Measurements from ENCODE around the gene ESYT1.

ESYT1 gene

DNA sequence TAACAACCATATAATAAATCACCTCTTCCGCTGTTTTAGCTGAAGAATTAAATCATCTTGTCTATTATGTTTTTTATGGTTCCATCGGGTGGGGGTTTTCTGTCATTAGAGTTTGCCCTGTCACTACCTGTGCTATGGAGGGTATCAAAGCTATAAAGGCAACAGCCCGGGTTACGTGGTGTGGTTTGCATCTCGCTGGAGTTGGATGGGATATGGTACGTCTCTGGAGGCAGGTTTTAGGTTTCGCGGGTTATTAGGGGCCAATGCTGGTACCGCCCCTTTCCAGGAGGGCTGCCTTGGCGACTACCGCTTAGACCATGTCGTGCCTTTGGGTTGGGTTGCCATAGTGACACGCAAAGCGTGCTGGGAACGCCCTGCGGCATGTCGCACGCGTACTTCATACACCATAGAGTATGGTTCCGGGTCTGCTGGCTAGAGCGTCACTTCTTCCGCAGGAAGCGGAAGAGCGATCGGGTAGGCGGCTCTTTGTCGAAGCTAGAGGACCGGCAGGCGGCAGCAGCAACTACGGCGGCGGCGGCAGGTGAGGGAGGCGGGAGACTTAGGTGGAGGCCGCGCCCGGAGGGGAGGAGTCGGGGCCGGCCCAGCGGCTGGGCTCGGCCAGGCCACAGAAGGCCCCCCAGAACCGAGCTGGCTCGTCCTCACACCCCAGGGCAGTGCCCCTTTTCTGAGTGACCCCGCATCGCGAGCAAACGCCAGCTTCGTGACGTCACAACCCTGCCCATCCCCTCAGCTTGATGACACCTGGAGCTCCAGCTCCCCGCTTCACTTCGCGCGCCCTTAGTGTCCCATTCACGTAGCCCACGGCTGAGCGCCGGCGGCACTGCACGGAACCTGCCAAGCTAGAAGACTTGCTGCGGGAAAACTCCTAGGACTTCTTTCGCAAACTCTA, 10.0 kb upstream of the ESYT1 start, which contains the start of gene ZC3H10 (continued):
- TF ChIP-seq ZNF76 (tag by site-specific recombination; IDR thresholded peaks at IDR 0.05; ENCODE audit: borderline replicate concordance, low read depth): peak; percentile 97
- no peak for TF ChIP-seq ZNF266 (tag by site-specific recombination; IDR thresholded peaks at IDR 0.05; ENCODE audit: low read depth)
- TF ChIP-seq ZNF174 (tag by site-specific recombination; IDR thresholded peaks at IDR 0.05): no peak
- no peak for TF ChIP-seq ZNF837 (tag by site-specific recombination; IDR thresholded peaks at IDR 0.05)
- TF ChIP-seq ZNF510 (tag by site-specific recombination; IDR thresholded peaks at IDR 0.05; ENCODE audit: insufficient replicate concordance): no peak
- TF ChIP-seq KLF1 (tag by site-specific recombination; IDR thresholded peaks at IDR 0.05): peak; percentile 79
- TF ChIP-seq ZNF843 (tag by site-specific recombination; IDR thresholded peaks at IDR 0.05): peak; percentile 83
- no peak for TF ChIP-seq ZNF514 (tag by site-specific recombination; IDR thresholded peaks at IDR 0.05)
- TF ChIP-seq, protein P1, sequence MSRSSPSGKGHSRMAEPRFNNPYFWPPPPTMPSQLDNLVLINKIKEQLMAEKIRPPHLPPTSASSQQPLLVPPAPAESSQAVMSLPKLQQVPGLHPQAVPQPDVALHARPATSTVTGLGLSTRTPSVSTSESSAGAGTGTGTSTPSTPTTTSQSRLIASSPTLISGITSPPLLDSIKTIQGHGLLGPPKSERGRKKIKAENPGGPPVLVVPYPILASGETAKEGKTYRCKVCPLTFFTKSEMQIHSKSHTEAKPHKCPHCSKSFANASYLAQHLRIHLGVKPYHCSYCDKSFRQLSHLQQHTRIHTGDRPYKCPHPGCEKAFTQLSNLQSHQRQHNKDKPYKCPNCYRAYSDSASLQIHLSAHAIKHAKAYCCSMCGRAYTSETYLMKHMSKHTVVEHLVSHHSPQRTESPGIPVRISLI (tag by site-specific recombination; IDR thresholded peaks at IDR 0.05): no peak
- no peak for TF ChIP-seq ZNF175 (tag by site-specific recombination; IDR thresholded peaks at IDR 0.05)
- TF ChIP-seq, protein P2, sequence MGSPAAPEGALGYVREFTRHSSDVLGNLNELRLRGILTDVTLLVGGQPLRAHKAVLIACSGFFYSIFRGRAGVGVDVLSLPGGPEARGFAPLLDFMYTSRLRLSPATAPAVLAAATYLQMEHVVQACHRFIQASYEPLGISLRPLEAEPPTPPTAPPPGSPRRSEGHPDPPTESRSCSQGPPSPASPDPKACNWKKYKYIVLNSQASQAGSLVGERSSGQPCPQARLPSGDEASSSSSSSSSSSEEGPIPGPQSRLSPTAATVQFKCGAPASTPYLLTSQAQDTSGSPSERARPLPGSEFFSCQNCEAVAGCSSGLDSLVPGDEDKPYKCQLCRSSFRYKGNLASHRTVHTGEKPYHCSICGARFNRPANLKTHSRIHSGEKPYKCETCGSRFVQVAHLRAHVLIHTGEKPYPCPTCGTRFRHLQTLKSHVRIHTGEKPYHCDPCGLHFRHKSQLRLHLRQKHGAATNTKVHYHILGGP (tag by site-specific recombination; IDR thresholded peaks at IDR 0.05): no peak
- 0 out of 2 replicates have a peak, but pooled peaks have one; percentile 36 for TF ChIP-seq OVOL3 (tag by site-specific recombination; IDR thresholded peaks at IDR 0.05)
- TF ChIP-seq ZNF223 (tag by site-specific recombination; IDR thresholded peaks at IDR 0.05): no peak
- peak; percentile 55 for TF ChIP-seq ZNF366 (tag by site-specific recombination; conservative IDR thresholded peaks at IDR 0.05)
- no peak for TF ChIP-seq ZNF433 (tag by site-specific recombination; IDR thresholded peaks at IDR 0.05; ENCODE audit: low read depth)
- no peak for TF ChIP-seq ZNF112 (tag by site-specific recombination; IDR thresholded peaks at IDR 0.05)
- TF ChIP-seq ZIC2 (tag by site-specific recombination; IDR thresholded peaks at IDR 0.05): 0 out of 2 replicates have a peak, but pooled peaks have one; percentile 22
- TF ChIP-seq, protein P3, sequence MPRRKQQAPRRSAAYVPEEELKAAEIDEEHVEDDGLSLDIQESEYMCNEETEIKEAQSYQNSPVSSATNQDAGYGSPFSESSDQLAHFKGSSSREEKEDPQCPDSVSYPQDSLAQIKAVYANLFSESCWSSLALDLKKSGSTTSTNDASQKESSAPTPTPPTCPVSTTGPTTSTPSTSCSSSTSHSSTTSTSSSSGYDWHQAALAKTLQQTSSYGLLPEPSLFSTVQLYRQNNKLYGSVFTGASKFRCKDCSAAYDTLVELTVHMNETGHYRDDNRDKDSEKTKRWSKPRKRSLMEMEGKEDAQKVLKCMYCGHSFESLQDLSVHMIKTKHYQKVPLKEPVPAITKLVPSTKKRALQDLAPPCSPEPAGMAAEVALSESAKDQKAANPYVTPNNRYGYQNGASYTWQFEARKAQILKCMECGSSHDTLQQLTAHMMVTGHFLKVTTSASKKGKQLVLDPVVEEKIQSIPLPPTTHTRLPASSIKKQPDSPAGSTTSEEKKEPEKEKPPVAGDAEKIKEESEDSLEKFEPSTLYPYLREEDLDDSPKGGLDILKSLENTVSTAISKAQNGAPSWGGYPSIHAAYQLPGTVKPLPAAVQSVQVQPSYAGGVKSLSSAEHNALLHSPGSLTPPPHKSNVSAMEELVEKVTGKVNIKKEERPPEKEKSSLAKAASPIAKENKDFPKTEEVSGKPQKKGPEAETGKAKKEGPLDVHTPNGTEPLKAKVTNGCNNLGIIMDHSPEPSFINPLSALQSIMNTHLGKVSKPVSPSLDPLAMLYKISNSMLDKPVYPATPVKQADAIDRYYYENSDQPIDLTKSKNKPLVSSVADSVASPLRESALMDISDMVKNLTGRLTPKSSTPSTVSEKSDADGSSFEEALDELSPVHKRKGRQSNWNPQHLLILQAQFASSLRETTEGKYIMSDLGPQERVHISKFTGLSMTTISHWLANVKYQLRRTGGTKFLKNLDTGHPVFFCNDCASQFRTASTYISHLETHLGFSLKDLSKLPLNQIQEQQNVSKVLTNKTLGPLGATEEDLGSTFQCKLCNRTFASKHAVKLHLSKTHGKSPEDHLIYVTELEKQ (tag by site-specific recombination; IDR thresholded peaks at IDR 0.05; ENCODE audit: borderline replicate concordance): peak; percentile 36; the same call in 1 of the 2 replicates
- peak; percentile 93 for TF ChIP-seq KLF8 (tag by site-specific recombination; IDR thresholded peaks at IDR 0.05)
- peak; percentile 79; the same call in 1 of the 2 replicates for TF ChIP-seq ZFP37 (tag by site-specific recombination; IDR thresholded peaks at IDR 0.05)
- TF ChIP-seq, protein P4, sequence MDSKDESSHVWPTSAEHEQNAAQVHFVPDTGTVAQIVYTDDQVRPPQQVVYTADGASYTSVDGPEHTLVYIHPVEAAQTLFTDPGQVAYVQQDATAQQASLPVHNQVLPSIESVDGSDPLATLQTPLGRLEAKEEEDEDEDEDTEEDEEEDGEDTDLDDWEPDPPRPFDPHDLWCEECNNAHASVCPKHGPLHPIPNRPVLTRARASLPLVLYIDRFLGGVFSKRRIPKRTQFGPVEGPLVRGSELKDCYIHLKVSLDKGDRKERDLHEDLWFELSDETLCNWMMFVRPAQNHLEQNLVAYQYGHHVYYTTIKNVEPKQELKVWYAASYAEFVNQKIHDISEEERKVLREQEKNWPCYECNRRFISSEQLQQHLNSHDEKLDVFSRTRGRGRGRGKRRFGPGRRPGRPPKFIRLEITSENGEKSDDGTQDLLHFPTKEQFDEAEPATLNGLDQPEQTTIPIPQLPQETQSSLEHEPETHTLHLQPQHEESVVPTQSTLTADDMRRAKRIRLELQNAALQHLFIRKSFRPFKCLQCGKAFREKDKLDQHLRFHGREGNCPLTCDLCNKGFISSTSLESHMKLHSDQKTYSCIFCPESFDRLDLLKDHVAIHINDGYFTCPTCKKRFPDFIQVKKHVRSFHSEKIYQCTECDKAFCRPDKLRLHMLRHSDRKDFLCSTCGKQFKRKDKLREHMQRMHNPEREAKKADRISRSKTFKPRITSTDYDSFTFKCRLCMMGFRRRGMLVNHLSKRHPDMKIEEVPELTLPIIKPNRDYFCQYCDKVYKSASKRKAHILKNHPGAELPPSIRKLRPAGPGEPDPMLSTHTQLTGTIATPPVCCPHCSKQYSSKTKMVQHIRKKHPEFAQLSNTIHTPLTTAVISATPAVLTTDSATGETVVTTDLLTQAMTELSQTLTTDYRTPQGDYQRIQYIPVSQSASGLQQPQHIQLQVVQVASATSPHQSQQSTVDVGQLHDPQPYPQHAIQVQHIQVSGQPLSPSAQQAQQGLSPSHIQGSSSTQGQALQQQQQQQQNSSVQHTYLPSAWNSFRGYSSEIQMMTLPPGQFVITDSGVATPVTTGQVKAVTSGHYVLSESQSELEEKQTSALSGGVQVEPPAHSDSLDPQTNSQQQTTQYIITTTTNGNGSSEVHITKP (tag by site-specific recombination; IDR thresholded peaks at IDR 0.05): peak; percentile 95
- no peak for TF ChIP-seq ZNF114 (tag by site-specific recombination; IDR thresholded peaks at IDR 0.05)
- TF ChIP-seq, protein P5, sequence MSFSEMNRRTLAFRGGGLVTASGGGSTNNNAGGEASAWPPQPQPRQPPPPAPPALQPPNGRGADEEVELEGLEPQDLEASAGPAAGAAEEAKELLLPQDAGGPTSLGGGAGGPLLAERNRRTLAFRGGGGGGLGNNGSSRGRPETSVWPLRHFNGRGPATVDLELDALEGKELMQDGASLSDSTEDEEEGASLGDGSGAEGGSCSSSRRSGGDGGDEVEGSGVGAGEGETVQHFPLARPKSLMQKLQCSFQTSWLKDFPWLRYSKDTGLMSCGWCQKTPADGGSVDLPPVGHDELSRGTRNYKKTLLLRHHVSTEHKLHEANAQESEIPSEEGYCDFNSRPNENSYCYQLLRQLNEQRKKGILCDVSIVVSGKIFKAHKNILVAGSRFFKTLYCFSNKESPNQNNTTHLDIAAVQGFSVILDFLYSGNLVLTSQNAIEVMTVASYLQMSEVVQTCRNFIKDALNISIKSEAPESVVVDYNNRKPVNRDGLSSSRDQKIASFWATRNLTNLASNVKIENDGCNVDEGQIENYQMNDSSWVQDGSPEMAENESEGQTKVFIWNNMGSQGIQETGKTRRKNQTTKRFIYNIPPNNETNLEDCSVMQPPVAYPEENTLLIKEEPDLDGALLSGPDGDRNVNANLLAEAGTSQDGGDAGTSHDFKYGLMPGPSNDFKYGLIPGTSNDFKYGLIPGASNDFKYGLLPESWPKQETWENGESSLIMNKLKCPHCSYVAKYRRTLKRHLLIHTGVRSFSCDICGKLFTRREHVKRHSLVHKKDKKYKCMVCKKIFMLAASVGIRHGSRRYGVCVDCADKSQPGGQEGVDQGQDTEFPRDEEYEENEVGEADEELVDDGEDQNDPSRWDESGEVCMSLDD (tag by site-specific recombination; IDR thresholded peaks at IDR 0.05): peak; percentile 93
- TF ChIP-seq ZXDB (tag by site-specific recombination; IDR thresholded peaks at IDR 0.05): peak; percentile 91
- TF ChIP-seq PRDM1 (tag by site-specific recombination; IDR thresholded peaks at IDR 0.05): no peak
- TF ChIP-seq SCRT1 (tag by site-specific recombination; IDR thresholded peaks at IDR 0.05; ENCODE audit: borderline replicate concordance): no peak; the same call in 1 of the 2 replicates
- no peak; the same call in 1 of the 2 replicates for TF ChIP-seq ZNF184 (tag by site-specific recombination; IDR thresholded peaks at IDR 0.05)
